PFSK-1 (cell line): ENCODE data around the gene TLCD5.

Experiments used
- FOXP2 ChIP-seq: optimal IDR thresholded peaks from 2 replicates; pipeline ENCODE3; 2011; ENCODE audit warnings: borderline replicate concordance, control low read depth, inconsistent platforms; ENCODE audit not compliant: insufficient read depth; ENCODE audit errors: extremely low read length, extremely low read depth
- POLR2AphosphoS5 ChIP-seq: IDR thresholded peaks from 2 replicates; pipeline ENCODE4 v1.6.1; 2012; ENCODE audit warnings: low read depth, mild to moderate bottlenecking, control low read depth, low read length, moderate library complexity
- SIN3A ChIP-seq: IDR thresholded peaks from 2 replicates; pipeline ENCODE4 v1.6.1; 2012; ENCODE audit warnings: mild to moderate bottlenecking, low read length, moderate library complexity, borderline replicate concordance; ENCODE audit not compliant: insufficient read depth
- TAF1 ChIP-seq: IDR thresholded peaks from 2 replicates; pipeline ENCODE4 v1.6.1; 2012; ENCODE audit warnings: low read length, control low read depth, borderline replicate concordance; ENCODE audit not compliant: insufficient read depth
- TF ChIP-seq, protein P1 (sequence below), 2 experiments: IDR thresholded peaks; 2 replicates each; pipeline versions ENCODE4 v1.6.1 to v1.8.0; 2011 to 2012; ENCODE audit warnings: low read depth in 2 of 2, low read length in 2 of 2, control low read depth in 1 of 2, inconsistent platforms in 1 of 2, mild to moderate bottlenecking in 1 of 2, moderate library complexity in 1 of 2; ENCODE audit not compliant: insufficient read depth in 1 of 2

TLCD5 gene

DNA sequence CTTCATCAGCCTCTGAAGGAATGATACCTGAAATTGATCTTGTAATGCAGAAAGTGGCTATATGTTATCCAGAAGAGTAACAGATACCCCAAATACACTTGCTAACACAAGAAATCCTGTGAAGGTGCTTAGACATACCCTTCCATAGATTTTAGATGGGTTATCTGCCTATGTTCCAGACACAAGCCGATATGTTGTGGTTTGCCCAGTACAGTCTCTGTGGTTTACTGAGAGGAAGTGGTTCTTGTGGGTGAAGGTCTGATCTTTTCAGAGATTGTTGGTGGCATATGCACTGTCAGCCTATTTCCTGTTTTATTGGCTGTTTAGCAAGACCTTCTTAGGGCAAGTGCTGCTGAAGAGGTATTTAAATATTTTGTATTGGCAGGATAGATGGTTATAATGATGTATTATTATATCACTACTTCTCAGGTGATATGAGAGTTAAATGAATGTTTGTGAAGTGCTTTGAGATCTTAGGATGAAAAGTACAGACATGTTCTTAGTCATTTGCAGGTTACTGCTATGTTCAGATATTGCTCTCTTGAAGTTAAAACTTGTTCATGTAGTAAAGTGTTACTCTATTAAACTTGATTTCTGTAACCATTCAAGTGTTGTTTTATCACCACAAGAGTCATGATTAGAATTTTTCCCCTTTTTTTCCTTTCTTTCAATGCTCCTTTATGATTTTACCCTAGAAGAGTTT lies 19.4 kb downstream of the TLCD5 start:
- TF ChIP-seq TAF1 (no peak), POLR2AphosphoS5 (no peak), FOXP2 (no peak), SIN3A (no peak)
- TF ChIP-seq, protein P1, sequence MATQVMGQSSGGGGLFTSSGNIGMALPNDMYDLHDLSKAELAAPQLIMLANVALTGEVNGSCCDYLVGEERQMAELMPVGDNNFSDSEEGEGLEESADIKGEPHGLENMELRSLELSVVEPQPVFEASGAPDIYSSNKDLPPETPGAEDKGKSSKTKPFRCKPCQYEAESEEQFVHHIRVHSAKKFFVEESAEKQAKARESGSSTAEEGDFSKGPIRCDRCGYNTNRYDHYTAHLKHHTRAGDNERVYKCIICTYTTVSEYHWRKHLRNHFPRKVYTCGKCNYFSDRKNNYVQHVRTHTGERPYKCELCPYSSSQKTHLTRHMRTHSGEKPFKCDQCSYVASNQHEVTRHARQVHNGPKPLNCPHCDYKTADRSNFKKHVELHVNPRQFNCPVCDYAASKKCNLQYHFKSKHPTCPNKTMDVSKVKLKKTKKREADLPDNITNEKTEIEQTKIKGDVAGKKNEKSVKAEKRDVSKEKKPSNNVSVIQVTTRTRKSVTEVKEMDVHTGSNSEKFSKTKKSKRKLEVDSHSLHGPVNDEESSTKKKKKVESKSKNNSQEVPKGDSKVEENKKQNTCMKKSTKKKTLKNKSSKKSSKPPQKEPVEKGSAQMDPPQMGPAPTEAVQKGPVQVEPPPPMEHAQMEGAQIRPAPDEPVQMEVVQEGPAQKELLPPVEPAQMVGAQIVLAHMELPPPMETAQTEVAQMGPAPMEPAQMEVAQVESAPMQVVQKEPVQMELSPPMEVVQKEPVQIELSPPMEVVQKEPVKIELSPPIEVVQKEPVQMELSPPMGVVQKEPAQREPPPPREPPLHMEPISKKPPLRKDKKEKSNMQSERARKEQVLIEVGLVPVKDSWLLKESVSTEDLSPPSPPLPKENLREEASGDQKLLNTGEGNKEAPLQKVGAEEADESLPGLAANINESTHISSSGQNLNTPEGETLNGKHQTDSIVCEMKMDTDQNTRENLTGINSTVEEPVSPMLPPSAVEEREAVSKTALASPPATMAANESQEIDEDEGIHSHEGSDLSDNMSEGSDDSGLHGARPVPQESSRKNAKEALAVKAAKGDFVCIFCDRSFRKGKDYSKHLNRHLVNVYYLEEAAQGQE (IDR thresholded peaks at IDR 0.05; ENCODE audit: insufficient read depth in 1 of 2, low read depth in 2 of 2, low read length in 2 of 2): no peak

DNA sequence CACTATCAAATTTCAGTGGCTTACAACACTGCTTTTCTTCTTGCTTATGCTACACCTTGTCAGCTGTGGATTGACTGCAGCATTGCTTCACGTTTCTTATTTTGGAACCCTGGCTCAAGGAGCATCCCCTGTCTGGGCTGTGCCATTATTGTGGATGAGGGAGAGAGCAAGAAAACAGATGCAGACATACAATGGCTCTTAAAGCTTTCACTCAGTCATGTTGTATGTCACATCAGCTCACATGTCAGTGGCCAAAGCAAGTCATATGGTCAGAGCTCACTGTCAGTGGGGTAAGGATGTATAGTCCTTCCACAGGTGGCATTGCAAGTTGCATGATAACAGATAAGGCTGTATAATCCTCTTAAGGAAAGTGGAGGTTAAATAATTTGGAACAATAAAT lies 21.1 kb downstream of the TLCD5 start:
- TF ChIP-seq POLR2AphosphoS5 (no peak), SIN3A (no peak)
- TF ChIP-seq, protein P1 (IDR thresholded peaks at IDR 0.05; ENCODE audit: insufficient read depth in 1 of 2, low read depth in 2 of 2, low read length in 2 of 2): no peak

DNA sequence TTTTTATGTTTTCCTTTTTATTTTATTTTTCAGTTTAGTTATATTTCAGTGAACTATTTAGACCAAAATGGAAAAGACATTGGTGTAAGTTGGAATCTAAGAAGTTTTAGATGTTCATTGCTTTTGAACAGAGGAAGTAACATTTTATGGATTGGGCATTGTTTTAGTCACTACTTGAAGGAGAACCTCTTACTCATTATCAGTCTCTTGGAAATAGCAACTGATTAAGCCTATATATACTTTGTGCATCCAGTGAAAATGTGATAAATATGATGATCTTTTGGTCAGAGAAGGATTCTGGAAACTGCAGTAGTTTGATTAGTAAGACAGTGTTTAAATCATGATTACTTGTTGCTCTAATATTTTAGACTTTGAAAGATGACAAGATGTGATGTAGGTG lies 25.5 kb downstream of the TLCD5 start:
- no peak for TF ChIP-seq POLR2AphosphoS5
- TF ChIP-seq, protein P1 (IDR thresholded peaks at IDR 0.05; ENCODE audit: insufficient read depth in 1 of 2, low read depth in 2 of 2, low read length in 2 of 2): no peak
- TF ChIP-seq FOXP2: no peak
- no peak for TF ChIP-seq SIN3A
- TF ChIP-seq TAF1: no peak

DNA sequence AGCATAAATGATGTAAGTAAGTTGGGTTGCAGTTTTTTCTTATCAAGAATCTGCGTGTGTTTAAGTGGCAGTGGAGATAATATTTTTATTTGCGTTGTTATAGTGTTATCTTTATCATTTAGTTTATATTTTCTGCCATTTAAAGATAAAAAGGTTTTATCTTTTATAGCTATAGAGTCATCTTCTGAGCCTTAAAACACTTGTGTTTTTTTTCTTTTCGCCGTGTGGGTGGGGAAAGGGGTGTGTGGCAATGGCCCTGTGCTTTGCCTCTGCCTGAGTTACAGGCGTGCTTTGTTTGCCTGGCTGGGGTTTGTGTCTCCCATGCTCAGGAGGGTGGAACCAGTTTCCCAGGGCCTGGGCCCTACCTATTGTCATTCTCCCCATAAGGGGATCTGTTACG lies 27.3 kb downstream of the TLCD5 start:
- TF ChIP-seq SIN3A (no peak), POLR2AphosphoS5 (no peak), FOXP2 (no peak), TAF1 (no peak)
- TF ChIP-seq, protein P1 (IDR thresholded peaks at IDR 0.05; ENCODE audit: insufficient read depth in 1 of 2, low read depth in 2 of 2, low read length in 2 of 2): no peak

DNA sequence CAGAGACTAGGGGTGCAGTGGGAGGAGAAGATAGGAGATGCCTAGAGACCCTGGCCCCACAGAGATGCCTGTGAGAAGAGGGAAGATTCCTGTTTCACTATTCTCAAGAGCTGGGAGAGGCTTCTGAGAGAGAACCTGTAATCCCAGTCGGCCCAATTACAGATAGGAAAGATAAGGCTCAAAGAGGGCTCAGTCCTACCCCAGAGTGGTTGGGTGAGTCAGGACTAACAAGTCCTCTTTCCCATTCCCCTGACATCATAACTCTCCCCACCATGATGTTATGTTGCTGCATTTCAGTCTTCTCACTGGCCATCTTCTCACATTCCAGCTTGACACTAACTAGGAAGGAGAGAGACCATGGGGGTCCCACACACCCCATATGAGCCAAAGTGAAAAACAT lies 29.0 kb downstream of the TLCD5 start:
- TF ChIP-seq SIN3A (no peak), FOXP2 (no peak), TAF1 (no peak), POLR2AphosphoS5 (no peak)
- TF ChIP-seq, protein P1 (IDR thresholded peaks at IDR 0.05; ENCODE audit: insufficient read depth in 1 of 2, low read depth in 2 of 2, low read length in 2 of 2): no peak
